Measurements from ENCODE around the gene NME7.
"Not testable (repeated sequence)": the region's sequence is repeated elsewhere in the genome, so short reads cannot be mapped to it uniquely, and the experiment has no call there.

NME7 gene

GRCh38 chr1:169212088-169212487 lies 155.5 kb downstream of the NME7 start:
- DNase-seq = no peak

GRCh38 chr1:169207797-169208520 lies 159.6 kb downstream of the NME7 start:
- DNase-seq = no peak

GRCh38 chr1:169204157-169204556 lies 163.4 kb downstream of the NME7 start:
- DNase-seq = no peak

GRCh38 chr1:169202791-169203665 lies 164.6 kb downstream of the NME7 start:
- DNase-seq = no peak

- no peak for DNase-seq
Measured at GRCh38 chr1:169201084-169201619, 166.4 kb downstream of the NME7 start.

GRCh38 chr1:169200319-169200718 lies 167.3 kb downstream of the NME7 start:
- DNase-seq = no peak

- DNase-seq = no peak
Measured at GRCh38 chr1:169196581-169196980, 171.0 kb downstream of the NME7 start.

- DNase-seq = no peak
Measured at GRCh38 chr1:169196161-169196560, 171.4 kb downstream of the NME7 start.

- no peak for DNase-seq
Measured at GRCh38 chr1:169193191-169193850, 174.3 kb downstream of the NME7 start.

GRCh38 chr1:169186106-169186505 lies 181.5 kb downstream of the NME7 start:
- no peak for DNase-seq

- DNase-seq = no peak
Measured at GRCh38 chr1:169184812-169185211, 182.8 kb downstream of the NME7 start.

- no peak for DNase-seq
Measured at GRCh38 chr1:169180174-169180573, 187.4 kb downstream of the NME7 start.

GRCh38 chr1:169179431-169179830 lies 188.2 kb downstream of the NME7 start:
- not testable (repeated sequence) for DNase-seq

- no peak for DNase-seq
Measured at GRCh38 chr1:169175461-169175860, 192.1 kb downstream of the NME7 start.

GRCh38 chr1:169163059-169163458 lies 204.5 kb downstream of the NME7 start:
- no peak for DNase-seq

GRCh38 chr1:169161496-169162194 lies 206.0 kb downstream of the NME7 start:
- DNase-seq = no peak

GRCh38 chr1:169160845-169161495 lies 206.6 kb downstream of the NME7 start:
- DNase-seq = no peak

- no peak for DNase-seq
Measured at GRCh38 chr1:169156580-169156979, 211.0 kb downstream of the NME7 start.

GRCh38 chr1:169155675-169156074 lies 211.9 kb downstream of the NME7 start:
- DNase-seq = no peak

- no peak for DNase-seq
Measured at GRCh38 chr1:169151338-169151837, 216.2 kb downstream of the NME7 start.

GRCh38 chr1:169150641-169151337 lies 216.8 kb downstream of the NME7 start:
- DNase-seq = no peak

Data from stimulated activated naive CD4-positive, alpha-beta T cell treated with Interleukin-2 at 50 U/mL for 16 hours (primary cell).